K562 (cell line): Measurements from ENCODE around the gene FAM241B. TPM values are rescaled to one million over a fixed set of nuclear protein-coding genes. Genes with fewer than 3 reads are reported as not detected.

Source experiments
- COPS2 ChIP-seq: fragments of 450-650 bp; conservative IDR thresholded peaks from 2 replicates; pipeline ENCODE4 v1.6.1; 2016; ENCODE audit warnings: mild to moderate bottlenecking, moderate library complexity
- FOXM1 ChIP-seq, 2 experiments: fragments of 450-650 bp in 1 of 2; sonication (generic) in 1 of 2; formaldehyde crosslinking in 1 of 2; IDR thresholded peaks; 2 replicates each; pipeline versions ENCODE4 v1.6.1 to v1.9.0; 2017 to 2022; ENCODE audit warnings: low read depth in 2 of 2, mild to moderate bottlenecking in 2 of 2, missing genetic modification reagents in 1 of 2, moderate library complexity in 1 of 2
- NFE2 ChIP-seq: IDR thresholded peaks from 2 replicates; pipeline ENCODE4 v1.6.1; 2014; ENCODE audit warnings: antibody characterized with exemption, low read depth
- NFRKB ChIP-seq: fragments of 450-650 bp; IDR thresholded peaks from 2 replicates; pipeline ENCODE4 v1.6.1; 2016; ENCODE audit warnings: low read depth
- NR2F6 ChIP-seq: fragments of 450-650 bp; formaldehyde crosslinking; IDR thresholded peaks from 2 replicates; pipeline ENCODE4 v1.4.0; 2020; ENCODE audit warnings: mild to moderate bottlenecking
- NRF1 ChIP-seq, 2 experiments: fragments of 450-650 bp; IDR thresholded peaks in 1 of 2; conservative IDR thresholded peaks in 1 of 2; 2 replicates each; pipeline ENCODE4 v1.6.1; 2014; ENCODE audit warnings: mild to moderate bottlenecking in 2 of 2
- ZNF134 ChIP-seq: fragments of 250-450 bp; sonication (Bioruptor Pico); conservative IDR thresholded peaks from 2 replicates; pipeline ENCODE4 v1.4.0; 2020
- ZNF143 ChIP-seq: sonication (generic); formaldehyde crosslinking; IDR thresholded peaks from 2 replicates; pipeline ENCODE4 v1.9.0; 2022; ENCODE audit warnings: mild to moderate bottlenecking, missing genetic modification reagents
- polyA plus RNA-seq, 8 experiments: library from polyadenylated mRNA; depleted of rRNA in 4 of 8; stranded (reverse) in 5 of 8; unstranded in 3 of 8; fragments of >200 nt; fragmentation: Nextera tagmentation in 2 of 8; fragmentation: Illumina TruSeq in 1 of 8; extraction: Ambion mirVana in 2 of 8; extraction: Trizol in 1 of 8; gene quantifications; 2 replicates each; pipeline versions ENCODE4 v1.2.1 to v1.2.3, GENCODE V29; 2011 to 2014; ENCODE audit warnings: inconsistent platforms in 1 of 8, missing spikeins in 1 of 8
- total RNA-seq, 7 experiments: library from RNA; depleted of rRNA in 6 of 7; stranded (reverse); fragments of >200 nt in 6 of 7; fragmentation: Illumina TruSeq in 2 of 7; extraction: Trizol in 2 of 7; gene quantifications; 2 replicates each; pipeline versions ENCODE4 v1.2.1 to v1.2.3, GENCODE V29; 2011 to 2021; ENCODE audit warnings: low replicate concordance in 1 of 7
- TF ChIP-seq, protein P1 (sequence below): fragments of 450-650 bp; IDR thresholded peaks from 2 replicates; pipeline ENCODE4 v1.6.1; 2017; ENCODE audit warnings: antibody characterized with exemption
- TF ChIP-seq, protein P2 (sequence below): sonication (generic); formaldehyde crosslinking; IDR thresholded peaks from 2 replicates; pipeline ENCODE4 v1.8.0; 2023; ENCODE audit warnings: mild to moderate bottlenecking, missing genetic modification reagents
- TF ChIP-seq, protein P3 (sequence below): IDR thresholded peaks from 3 replicates; pipeline ENCODE4 v1.6.1; 2011; ENCODE audit warnings: borderline replicate concordance, mild to moderate bottlenecking; ENCODE audit not compliant: insufficient read length, insufficient read depth
- TF ChIP-seq, protein P4 (sequence below), 2 experiments: fragments of 450-650 bp; IDR thresholded peaks; 2 replicates each; pipeline ENCODE4 v1.6.1; 2018; ENCODE audit warnings: mild to moderate bottlenecking in 2 of 2, low read depth in 1 of 2; ENCODE audit not compliant: partially characterized antibody in 2 of 2
- TF ChIP-seq, protein P5 (sequence below): fragments of 450-650 bp; IDR thresholded peaks from one replicate; pipeline ENCODE4 v1.6.1; 2018; ENCODE audit warnings: mild to moderate bottlenecking, moderate library complexity; ENCODE audit not compliant: partially characterized antibody

Gene FAM241B
- total and polyA plus RNA-seq, 9 of the 15 experiments (the other 6 are each of a cell fraction or from before 2014, with no cell fraction given): 1.9 to 11.1 (median 3.0) TPM

DNA sequence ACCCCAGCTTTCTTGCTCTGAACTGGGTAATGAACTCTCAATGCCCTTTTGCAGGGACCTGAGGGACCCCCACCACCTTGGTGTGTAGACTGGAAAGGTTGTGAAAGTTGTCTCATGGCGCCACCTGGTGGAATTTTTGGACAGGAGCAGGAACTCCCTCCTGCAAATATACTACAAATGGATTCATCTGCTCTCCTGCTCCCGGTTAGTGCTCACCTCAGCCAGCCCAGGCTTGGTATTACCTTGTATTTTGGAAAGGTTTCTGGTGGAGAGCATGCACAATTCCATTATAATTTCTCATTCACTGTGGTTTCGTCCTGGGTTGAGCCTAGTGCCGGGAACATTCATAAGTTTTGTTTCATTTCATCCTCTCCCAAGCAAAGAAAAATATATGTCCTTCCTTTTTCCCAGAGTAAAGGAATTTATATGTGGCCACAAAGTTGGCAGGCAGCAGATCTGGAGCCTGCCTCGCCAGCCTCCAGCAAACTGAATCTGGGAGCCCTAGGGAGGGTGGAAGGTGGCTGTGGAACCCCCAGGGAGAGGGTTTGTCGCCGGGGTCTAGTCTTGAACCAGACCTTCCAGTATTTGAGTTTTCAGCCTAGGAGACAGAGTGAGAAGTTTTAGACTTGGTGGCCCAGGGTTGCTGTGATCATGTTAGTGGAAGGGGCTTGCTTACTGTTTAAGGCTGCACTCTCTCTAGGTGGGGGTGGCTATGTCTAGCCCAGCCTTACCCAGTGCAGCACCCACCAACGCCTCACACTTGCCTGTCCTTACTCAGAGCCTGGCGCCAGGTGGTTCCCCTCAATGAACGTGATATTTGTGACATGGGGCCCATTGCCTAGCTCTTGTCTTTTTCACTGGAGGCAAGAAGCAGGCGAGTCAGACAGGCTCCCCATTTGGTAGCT is 9.5 kb downstream of the FAM241B start (continued):
- TF ChIP-seq, protein P1, sequence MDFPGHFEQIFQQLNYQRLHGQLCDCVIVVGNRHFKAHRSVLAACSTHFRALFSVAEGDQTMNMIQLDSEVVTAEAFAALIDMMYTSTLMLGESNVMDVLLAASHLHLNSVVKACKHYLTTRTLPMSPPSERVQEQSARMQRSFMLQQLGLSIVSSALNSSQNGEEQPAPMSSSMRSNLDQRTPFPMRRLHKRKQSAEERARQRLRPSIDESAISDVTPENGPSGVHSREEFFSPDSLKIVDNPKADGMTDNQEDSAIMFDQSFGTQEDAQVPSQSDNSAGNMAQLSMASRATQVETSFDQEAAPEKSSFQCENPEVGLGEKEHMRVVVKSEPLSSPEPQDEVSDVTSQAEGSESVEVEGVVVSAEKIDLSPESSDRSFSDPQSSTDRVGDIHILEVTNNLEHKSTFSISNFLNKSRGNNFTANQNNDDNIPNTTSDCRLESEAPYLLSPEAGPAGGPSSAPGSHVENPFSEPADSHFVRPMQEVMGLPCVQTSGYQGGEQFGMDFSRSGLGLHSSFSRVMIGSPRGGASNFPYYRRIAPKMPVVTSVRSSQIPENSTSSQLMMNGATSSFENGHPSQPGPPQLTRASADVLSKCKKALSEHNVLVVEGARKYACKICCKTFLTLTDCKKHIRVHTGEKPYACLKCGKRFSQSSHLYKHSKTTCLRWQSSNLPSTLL: no peak
- TF ChIP-seq, protein P2, sequence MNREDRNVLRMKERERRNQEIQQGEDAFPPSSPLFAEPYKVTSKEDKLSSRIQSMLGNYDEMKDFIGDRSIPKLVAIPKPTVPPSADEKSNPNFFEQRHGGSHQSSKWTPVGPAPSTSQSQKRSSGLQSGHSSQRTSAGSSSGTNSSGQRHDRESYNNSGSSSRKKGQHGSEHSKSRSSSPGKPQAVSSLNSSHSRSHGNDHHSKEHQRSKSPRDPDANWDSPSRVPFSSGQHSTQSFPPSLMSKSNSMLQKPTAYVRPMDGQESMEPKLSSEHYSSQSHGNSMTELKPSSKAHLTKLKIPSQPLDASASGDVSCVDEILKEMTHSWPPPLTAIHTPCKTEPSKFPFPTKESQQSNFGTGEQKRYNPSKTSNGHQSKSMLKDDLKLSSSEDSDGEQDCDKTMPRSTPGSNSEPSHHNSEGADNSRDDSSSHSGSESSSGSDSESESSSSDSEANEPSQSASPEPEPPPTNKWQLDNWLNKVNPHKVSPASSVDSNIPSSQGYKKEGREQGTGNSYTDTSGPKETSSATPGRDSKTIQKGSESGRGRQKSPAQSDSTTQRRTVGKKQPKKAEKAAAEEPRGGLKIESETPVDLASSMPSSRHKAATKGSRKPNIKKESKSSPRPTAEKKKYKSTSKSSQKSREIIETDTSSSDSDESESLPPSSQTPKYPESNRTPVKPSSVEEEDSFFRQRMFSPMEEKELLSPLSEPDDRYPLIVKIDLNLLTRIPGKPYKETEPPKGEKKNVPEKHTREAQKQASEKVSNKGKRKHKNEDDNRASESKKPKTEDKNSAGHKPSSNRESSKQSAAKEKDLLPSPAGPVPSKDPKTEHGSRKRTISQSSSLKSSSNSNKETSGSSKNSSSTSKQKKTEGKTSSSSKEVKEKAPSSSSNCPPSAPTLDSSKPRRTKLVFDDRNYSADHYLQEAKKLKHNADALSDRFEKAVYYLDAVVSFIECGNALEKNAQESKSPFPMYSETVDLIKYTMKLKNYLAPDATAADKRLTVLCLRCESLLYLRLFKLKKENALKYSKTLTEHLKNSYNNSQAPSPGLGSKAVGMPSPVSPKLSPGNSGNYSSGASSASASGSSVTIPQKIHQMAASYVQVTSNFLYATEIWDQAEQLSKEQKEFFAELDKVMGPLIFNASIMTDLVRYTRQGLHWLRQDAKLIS (CRISPR knock-in tag): no peak
- no peak for TF ChIP-seq ZNF143 (CRISPR knock-in tag)
- TF ChIP-seq NRF1 (conservative IDR thresholded peaks at IDR 0.05 in 1 of 2, IDR thresholded peaks at IDR 0.05 in 1 of 2): no peak
- TF ChIP-seq, protein P3, sequence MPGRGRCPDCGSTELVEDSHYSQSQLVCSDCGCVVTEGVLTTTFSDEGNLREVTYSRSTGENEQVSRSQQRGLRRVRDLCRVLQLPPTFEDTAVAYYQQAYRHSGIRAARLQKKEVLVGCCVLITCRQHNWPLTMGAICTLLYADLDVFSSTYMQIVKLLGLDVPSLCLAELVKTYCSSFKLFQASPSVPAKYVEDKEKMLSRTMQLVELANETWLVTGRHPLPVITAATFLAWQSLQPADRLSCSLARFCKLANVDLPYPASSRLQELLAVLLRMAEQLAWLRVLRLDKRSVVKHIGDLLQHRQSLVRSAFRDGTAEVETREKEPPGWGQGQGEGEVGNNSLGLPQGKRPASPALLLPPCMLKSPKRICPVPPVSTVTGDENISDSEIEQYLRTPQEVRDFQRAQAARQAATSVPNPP: no peak
- TF ChIP-seq FOXM1 (IDR thresholded peaks at IDR 0.05; ENCODE audit: low read depth): no peak
- TF ChIP-seq FOXM1 (CRISPR knock-in tag; IDR thresholded peaks at IDR 0.05; ENCODE audit: low read depth): no peak
- TF ChIP-seq, protein P4, sequence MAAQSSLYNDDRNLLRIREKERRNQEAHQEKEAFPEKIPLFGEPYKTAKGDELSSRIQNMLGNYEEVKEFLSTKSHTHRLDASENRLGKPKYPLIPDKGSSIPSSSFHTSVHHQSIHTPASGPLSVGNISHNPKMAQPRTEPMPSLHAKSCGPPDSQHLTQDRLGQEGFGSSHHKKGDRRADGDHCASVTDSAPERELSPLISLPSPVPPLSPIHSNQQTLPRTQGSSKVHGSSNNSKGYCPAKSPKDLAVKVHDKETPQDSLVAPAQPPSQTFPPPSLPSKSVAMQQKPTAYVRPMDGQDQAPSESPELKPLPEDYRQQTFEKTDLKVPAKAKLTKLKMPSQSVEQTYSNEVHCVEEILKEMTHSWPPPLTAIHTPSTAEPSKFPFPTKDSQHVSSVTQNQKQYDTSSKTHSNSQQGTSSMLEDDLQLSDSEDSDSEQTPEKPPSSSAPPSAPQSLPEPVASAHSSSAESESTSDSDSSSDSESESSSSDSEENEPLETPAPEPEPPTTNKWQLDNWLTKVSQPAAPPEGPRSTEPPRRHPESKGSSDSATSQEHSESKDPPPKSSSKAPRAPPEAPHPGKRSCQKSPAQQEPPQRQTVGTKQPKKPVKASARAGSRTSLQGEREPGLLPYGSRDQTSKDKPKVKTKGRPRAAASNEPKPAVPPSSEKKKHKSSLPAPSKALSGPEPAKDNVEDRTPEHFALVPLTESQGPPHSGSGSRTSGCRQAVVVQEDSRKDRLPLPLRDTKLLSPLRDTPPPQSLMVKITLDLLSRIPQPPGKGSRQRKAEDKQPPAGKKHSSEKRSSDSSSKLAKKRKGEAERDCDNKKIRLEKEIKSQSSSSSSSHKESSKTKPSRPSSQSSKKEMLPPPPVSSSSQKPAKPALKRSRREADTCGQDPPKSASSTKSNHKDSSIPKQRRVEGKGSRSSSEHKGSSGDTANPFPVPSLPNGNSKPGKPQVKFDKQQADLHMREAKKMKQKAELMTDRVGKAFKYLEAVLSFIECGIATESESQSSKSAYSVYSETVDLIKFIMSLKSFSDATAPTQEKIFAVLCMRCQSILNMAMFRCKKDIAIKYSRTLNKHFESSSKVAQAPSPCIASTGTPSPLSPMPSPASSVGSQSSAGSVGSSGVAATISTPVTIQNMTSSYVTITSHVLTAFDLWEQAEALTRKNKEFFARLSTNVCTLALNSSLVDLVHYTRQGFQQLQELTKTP (IDR thresholded peaks at IDR 0.05; ENCODE audit: low read depth in 1 of 2, partially characterized antibody in 2 of 2): no peak
- TF ChIP-seq ZNF134: no peak
- no peak for TF ChIP-seq NFE2
- no peak for TF ChIP-seq NFRKB
- TF ChIP-seq NR2F6 (CRISPR knock-in tag): no peak
- TF ChIP-seq, protein P5, sequence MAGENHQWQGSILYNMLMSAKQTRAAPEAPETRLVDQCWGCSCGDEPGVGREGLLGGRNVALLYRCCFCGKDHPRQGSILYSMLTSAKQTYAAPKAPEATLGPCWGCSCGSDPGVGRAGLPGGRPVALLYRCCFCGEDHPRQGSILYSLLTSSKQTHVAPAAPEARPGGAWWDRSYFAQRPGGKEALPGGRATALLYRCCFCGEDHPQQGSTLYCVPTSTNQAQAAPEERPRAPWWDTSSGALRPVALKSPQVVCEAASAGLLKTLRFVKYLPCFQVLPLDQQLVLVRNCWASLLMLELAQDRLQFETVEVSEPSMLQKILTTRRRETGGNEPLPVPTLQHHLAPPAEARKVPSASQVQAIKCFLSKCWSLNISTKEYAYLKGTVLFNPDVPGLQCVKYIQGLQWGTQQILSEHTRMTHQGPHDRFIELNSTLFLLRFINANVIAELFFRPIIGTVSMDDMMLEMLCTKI: no peak
- no peak for TF ChIP-seq COPS2
